ENCODE results near the gene ZBTB7C. TPM values are rescaled to one million over a fixed set of nuclear protein-coding genes. Genes with fewer than 3 reads are reported as not detected.

Gene ZBTB7C
- total and polyA plus RNA-seq, 2 donors (not counting 1 experiment from before 2014, with no cell fraction given), result not detected

DNA sequence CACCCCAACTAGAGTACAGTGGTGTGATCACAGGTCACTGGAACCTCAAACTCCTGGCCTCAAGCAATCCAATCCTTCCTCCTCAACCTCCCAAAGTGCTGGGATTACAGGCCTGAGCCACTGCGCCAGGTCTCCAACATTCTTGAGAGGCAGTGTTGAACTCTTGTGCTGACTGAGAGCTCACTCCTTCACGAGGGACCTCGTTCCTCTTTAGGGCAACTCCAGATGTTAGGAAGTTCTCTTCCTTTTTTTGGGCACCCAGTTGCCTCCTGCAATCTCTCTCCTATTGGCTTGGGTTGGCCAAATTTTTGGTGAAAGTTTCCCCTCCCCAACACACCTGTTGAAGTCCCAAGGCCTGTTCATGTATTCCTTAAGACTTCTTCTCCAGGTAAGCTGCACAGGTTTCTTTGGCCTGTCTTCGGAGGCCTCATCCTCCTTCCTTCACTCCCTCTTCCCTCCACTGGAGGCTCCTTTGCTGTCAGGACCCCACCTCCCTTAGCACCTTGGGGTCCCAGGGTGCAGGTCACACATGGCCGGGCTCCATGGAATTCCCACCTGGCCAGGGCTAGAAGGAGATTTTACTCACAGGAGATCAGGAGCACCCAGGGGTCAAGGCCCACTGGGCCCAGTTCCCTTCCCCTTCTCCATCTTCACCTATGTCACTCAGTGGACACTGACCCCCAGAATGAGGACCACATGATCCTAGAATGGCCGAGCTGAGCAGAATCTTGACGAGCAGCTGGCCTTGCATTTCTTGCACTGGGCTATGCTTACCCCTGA lies 384.1 kb downstream of the ZBTB7C start:
- peaks cover 30% of the 10 kb centered on the region for H3K27me3 Mint-ChIP-seq
- Histone ChIP-seq H3K4me3 (ENCODE audit: control extremely low read depth in 1 of 5, extremely low read depth in 1 of 5, insufficient read depth in 1 of 5, low read depth in 2 of 5, low read length in 4 of 5) (no peak overlapping the region), H3K36me3 (replicated peaks in 1 of 2; ENCODE audit: control extremely low read depth in 1 of 2, control insufficient read depth in 1 of 2, extremely low read depth in 1 of 2, insufficient read depth in 2 of 2, low read length in 1 of 2) (no peaks in the 10 kb centered on the region), H3K9ac (ENCODE audit: low read length) (no peak overlapping the region), H2AFZ (ENCODE audit: insufficient read depth, low read depth, low read length, poor library complexity, severe bottlenecking) (no peak overlapping the region), H3K4me1 (ENCODE audit: control insufficient read depth in 2 of 2, insufficient read depth in 2 of 2, low read length in 2 of 2) (no peaks in the 10 kb centered on the region), H3K27me3 (replicated peaks in 1 of 4; ENCODE audit: control extremely low read depth in 1 of 4, control insufficient read depth in 3 of 4, insufficient read depth in 4 of 4, low read length in 3 of 4) (peaks cover 0 to 16% (median 7%) of the 10 kb centered on the region in 4 experiments), H3K9me3 (ENCODE audit: control extremely low read depth in 1 of 3, control insufficient read depth in 2 of 3, insufficient read depth in 1 of 3, low read length in 2 of 3) (no peaks in the 10 kb centered on the region), H3K4me2 (replicated peaks; ENCODE audit: low read depth, low read length, poor library complexity, severe bottlenecking) (no peak overlapping the region), H4K20me1 (ENCODE audit: control insufficient read depth, insufficient read depth, low read length, poor library complexity, severe bottlenecking) (no peaks in the 10 kb centered on the region), H3K79me2 (ENCODE audit: control insufficient read depth, insufficient read depth, low read length) (no peaks in the 10 kb centered on the region), H3K27ac (ENCODE audit: low read length in 2 of 2) (no peak overlapping the region)
- no peak overlapping the region for H3K4me3 Mint-ChIP-seq
- CTCF ChIA-PET, result interaction anchor here (2.7 kb wide), 1 partner anchor 253 kb away, joined by 8 read pairs; no protein-coding TSS in a partner anchor
- DNase-seq (no peak), ATAC-seq (ENCODE audit: low read depth) (no peak)
- no peak overlapping the region for H3K27ac Mint-ChIP-seq
- intact Hi-C loops (cut with micrococcal nuclease), result no loop called here
- no peaks in the 10 kb centered on the region for H3K9me3 Mint-ChIP-seq (ENCODE audit: insufficient read depth)
- H3K4me1 Mint-ChIP-seq, result no peaks in the 10 kb centered on the region
- TF ChIP-seq, protein P1, sequence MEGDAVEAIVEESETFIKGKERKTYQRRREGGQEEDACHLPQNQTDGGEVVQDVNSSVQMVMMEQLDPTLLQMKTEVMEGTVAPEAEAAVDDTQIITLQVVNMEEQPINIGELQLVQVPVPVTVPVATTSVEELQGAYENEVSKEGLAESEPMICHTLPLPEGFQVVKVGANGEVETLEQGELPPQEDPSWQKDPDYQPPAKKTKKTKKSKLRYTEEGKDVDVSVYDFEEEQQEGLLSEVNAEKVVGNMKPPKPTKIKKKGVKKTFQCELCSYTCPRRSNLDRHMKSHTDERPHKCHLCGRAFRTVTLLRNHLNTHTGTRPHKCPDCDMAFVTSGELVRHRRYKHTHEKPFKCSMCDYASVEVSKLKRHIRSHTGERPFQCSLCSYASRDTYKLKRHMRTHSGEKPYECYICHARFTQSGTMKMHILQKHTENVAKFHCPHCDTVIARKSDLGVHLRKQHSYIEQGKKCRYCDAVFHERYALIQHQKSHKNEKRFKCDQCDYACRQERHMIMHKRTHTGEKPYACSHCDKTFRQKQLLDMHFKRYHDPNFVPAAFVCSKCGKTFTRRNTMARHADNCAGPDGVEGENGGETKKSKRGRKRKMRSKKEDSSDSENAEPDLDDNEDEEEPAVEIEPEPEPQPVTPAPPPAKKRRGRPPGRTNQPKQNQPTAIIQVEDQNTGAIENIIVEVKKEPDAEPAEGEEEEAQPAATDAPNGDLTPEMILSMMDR (IDR thresholded peaks at IDR 0.05), result no peak
- TF ChIP-seq EZH2 (IDR thresholded peaks at IDR 0.05; ENCODE audit: borderline replicate concordance, insufficient read depth, low read depth, low read length, poor library complexity, severe bottlenecking), result no peak
- WGBS (ENCODE audit: insufficient coverage), result 86% methylated on average over 6 of the region's 7 CpGs
- POLR2A ChIA-PET, result no interaction called here

DNA sequence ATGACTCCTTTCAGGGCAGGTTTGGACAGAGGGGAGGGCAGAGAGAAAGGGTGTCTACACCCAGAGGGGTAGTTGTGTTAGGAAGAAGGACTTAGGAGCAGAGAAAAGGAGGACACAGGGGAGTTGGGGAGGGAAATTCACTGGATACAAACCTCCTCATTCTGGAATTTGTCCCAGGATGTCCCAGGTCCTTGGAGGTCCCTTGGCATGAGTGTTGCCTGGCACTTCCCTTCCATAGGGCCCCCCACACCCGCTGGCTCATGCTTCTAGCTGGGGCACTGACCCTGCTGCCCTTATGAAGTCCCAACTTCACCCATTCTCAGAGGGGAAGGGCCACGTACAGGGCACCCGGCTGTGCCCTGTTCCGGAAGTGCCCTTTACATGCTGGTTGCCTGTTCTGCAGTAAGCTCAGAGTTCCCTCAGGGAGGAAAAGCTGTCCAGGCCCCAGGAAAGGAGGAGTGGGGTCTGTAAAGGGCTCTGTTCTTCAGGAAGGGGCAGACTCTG lies 385.1 kb downstream of the ZBTB7C start:
- WGBS (ENCODE audit: insufficient coverage), result 88% methylated on average over 4 of the region's 4 CpGs
- ATAC-seq (ENCODE audit: low read depth) (no peak), DNase-seq (no peak)
- Histone ChIP-seq H3K4me2 (replicated peaks; ENCODE audit: low read depth, low read length, poor library complexity, severe bottlenecking) (no peak overlapping the region), H2AFZ (ENCODE audit: insufficient read depth, low read depth, low read length, poor library complexity, severe bottlenecking) (no peak overlapping the region), H4K20me1 (ENCODE audit: control insufficient read depth, insufficient read depth, low read length, poor library complexity, severe bottlenecking) (no peaks in the 10 kb centered on the region), H3K27ac (ENCODE audit: low read length in 2 of 2) (no peak overlapping the region), H3K79me2 (ENCODE audit: control insufficient read depth, insufficient read depth, low read length) (no peaks in the 10 kb centered on the region), H3K4me3 (ENCODE audit: control extremely low read depth in 1 of 5, extremely low read depth in 1 of 5, insufficient read depth in 1 of 5, low read depth in 2 of 5, low read length in 4 of 5) (no peak overlapping the region), H3K27me3 (replicated peaks in 1 of 4; ENCODE audit: control extremely low read depth in 1 of 4, control insufficient read depth in 3 of 4, insufficient read depth in 4 of 4, low read length in 3 of 4) (peaks cover 0 to 16% (median 7%) of the 10 kb centered on the region in 4 experiments), H3K9ac (ENCODE audit: low read length) (no peak overlapping the region), H3K9me3 (ENCODE audit: control extremely low read depth in 1 of 3, control insufficient read depth in 2 of 3, insufficient read depth in 1 of 3, low read length in 2 of 3) (no peaks in the 10 kb centered on the region), H3K4me1 (ENCODE audit: control insufficient read depth in 2 of 2, insufficient read depth in 2 of 2, low read length in 2 of 2) (no peaks in the 10 kb centered on the region), H3K36me3 (replicated peaks in 1 of 2; ENCODE audit: control extremely low read depth in 1 of 2, control insufficient read depth in 1 of 2, extremely low read depth in 1 of 2, insufficient read depth in 2 of 2, low read length in 1 of 2) (no peaks in the 10 kb centered on the region)
- TF ChIP-seq, protein P1 (IDR thresholded peaks at IDR 0.05), result no peak
- no peak for TF ChIP-seq EZH2 (IDR thresholded peaks at IDR 0.05; ENCODE audit: borderline replicate concordance, insufficient read depth, low read depth, low read length, poor library complexity, severe bottlenecking)
- Mint-ChIP-seq H3K4me3 (no peak overlapping the region), H3K27ac (no peak overlapping the region), H3K9me3 (ENCODE audit: insufficient read depth) (no peaks in the 10 kb centered on the region), H3K4me1 (no peaks in the 10 kb centered on the region), H3K27me3 (peaks cover 38% of the 10 kb centered on the region)
- POLR2A ChIA-PET, result no interaction called here
- intact Hi-C loops (cut with micrococcal nuclease), result no loop called here
- CTCF ChIA-PET, result interaction anchor here (0.5 to 2.7 kb wide), 2 partner anchors 252 to 257 kb away, joined by 3 to 8 read pairs; no protein-coding TSS in a partner anchor

Measured in B cell (primary cell).